Ishikawa (cell line): Measurements from ENCODE around the gene KCTD14.

Experiments
- CEBPB ChIP-seq: IDR thresholded peaks from 2 replicates; pipeline ENCODE4 v1.6.1; 2012
- CREB1 ChIP-seq: IDR thresholded peaks from 2 replicates; pipeline ENCODE4 v1.6.1; 2012; ENCODE audit warnings: low read depth
- EGR1 ChIP-seq: IDR thresholded peaks from 2 replicates; pipeline ENCODE4 v1.6.1; 2012
- EP300 ChIP-seq: IDR thresholded peaks from 2 replicates; pipeline ENCODE4 v1.6.1; 2012; ENCODE audit warnings: borderline replicate concordance
- FOXM1 ChIP-seq: IDR thresholded peaks from 2 replicates; pipeline ENCODE4 v1.6.1; 2012; ENCODE audit warnings: low read depth, borderline replicate concordance
- NFIC ChIP-seq: IDR thresholded peaks from 2 replicates; pipeline ENCODE4 v1.6.1; 2012
- RAD21 ChIP-seq: IDR thresholded peaks from 2 replicates; pipeline ENCODE4 v1.6.1; 2012; ENCODE audit warnings: low read depth
- TAF1 ChIP-seq: IDR thresholded peaks from 2 replicates; pipeline ENCODE4 v1.6.1; 2012; ENCODE audit warnings: low read depth, mild to moderate bottlenecking
- TCF12 ChIP-seq: IDR thresholded peaks from 2 replicates; pipeline ENCODE4 v1.6.1; 2012; ENCODE audit warnings: low read depth
- TEAD4 ChIP-seq: IDR thresholded peaks from 2 replicates; pipeline ENCODE4 v1.6.1; 2012
- YY1 ChIP-seq: IDR thresholded peaks from 2 replicates; pipeline ENCODE4 v1.6.1; 2012; ENCODE audit warnings: low read depth
- ZBTB7A ChIP-seq: IDR thresholded peaks from 2 replicates; pipeline ENCODE4 v1.6.1; 2012; ENCODE audit warnings: low read depth
- TF ChIP-seq, protein P1 (sequence below): IDR thresholded peaks from 2 replicates; pipeline ENCODE4 v1.6.1; 2012
- TF ChIP-seq, protein P2 (sequence below): IDR thresholded peaks from 2 replicates; pipeline ENCODE4 v1.6.1; 2012; ENCODE audit warnings: low read depth, mild to moderate bottlenecking
- TF ChIP-seq, protein P3 (sequence below): IDR thresholded peaks from 2 replicates; pipeline ENCODE4 v1.6.1; 2012

Gene KCTD14

GRCh38 chr11:78054971-78055370 is 31.9 kb upstream of the KCTD14 start:
- no peak for TF ChIP-seq TAF1
- TF ChIP-seq, protein P1, sequence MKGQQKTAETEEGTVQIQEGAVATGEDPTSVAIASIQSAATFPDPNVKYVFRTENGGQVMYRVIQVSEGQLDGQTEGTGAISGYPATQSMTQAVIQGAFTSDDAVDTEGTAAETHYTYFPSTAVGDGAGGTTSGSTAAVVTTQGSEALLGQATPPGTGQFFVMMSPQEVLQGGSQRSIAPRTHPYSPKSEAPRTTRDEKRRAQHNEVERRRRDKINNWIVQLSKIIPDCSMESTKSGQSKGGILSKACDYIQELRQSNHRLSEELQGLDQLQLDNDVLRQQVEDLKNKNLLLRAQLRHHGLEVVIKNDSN: no peak
- TF ChIP-seq EGR1: no peak
- no peak for TF ChIP-seq TEAD4
- no peak for TF ChIP-seq EP300
- no peak for TF ChIP-seq CEBPB
- TF ChIP-seq, protein P2, sequence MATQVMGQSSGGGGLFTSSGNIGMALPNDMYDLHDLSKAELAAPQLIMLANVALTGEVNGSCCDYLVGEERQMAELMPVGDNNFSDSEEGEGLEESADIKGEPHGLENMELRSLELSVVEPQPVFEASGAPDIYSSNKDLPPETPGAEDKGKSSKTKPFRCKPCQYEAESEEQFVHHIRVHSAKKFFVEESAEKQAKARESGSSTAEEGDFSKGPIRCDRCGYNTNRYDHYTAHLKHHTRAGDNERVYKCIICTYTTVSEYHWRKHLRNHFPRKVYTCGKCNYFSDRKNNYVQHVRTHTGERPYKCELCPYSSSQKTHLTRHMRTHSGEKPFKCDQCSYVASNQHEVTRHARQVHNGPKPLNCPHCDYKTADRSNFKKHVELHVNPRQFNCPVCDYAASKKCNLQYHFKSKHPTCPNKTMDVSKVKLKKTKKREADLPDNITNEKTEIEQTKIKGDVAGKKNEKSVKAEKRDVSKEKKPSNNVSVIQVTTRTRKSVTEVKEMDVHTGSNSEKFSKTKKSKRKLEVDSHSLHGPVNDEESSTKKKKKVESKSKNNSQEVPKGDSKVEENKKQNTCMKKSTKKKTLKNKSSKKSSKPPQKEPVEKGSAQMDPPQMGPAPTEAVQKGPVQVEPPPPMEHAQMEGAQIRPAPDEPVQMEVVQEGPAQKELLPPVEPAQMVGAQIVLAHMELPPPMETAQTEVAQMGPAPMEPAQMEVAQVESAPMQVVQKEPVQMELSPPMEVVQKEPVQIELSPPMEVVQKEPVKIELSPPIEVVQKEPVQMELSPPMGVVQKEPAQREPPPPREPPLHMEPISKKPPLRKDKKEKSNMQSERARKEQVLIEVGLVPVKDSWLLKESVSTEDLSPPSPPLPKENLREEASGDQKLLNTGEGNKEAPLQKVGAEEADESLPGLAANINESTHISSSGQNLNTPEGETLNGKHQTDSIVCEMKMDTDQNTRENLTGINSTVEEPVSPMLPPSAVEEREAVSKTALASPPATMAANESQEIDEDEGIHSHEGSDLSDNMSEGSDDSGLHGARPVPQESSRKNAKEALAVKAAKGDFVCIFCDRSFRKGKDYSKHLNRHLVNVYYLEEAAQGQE: no peak
- no peak for TF ChIP-seq CREB1
- TF ChIP-seq, protein P3, sequence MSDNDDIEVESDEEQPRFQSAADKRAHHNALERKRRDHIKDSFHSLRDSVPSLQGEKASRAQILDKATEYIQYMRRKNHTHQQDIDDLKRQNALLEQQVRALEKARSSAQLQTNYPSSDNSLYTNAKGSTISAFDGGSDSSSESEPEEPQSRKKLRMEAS: no peak
- TF ChIP-seq RAD21: no peak
- no peak for TF ChIP-seq ZBTB7A
- TF ChIP-seq YY1: no peak
- no peak for TF ChIP-seq TCF12
- TF ChIP-seq FOXM1: no peak
- TF ChIP-seq NFIC: no peak

GRCh38 chr11:78050964-78051831 is 28.1 kb upstream of the KCTD14 start:
- TF ChIP-seq, protein P1: no peak
- TF ChIP-seq FOXM1 (no peak), RAD21 (no peak), ZBTB7A (no peak), YY1 (no peak), CREB1 (no peak), EGR1 (no peak)
- TF ChIP-seq, protein P3: no peak

DNA sequence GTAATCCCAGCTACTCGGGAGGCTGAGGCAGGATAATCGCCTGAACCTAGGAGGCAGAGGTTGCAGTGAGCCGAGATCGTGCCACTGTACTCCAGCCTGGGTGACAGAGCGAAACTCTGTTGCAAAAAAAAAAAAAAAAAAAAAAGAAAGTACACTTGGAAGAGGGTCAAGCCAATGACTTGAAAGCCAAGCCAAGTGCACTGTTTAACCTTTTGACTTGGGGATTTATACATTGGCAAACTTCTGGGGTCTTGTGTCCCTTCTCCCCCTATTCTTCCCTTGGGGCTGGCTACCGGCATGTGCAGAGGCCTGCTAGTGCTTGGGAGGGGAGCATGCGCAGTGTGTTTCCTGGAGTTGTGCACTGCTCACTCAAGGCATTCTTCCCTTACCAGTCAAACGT is 26.3 kb upstream of the KCTD14 start:
- TF ChIP-seq FOXM1 (no peak), YY1 (no peak)
- TF ChIP-seq, protein P2: no peak

- TF ChIP-seq EGR1 (no peak), YY1 (no peak), TAF1 (no peak), CEBPB (no peak), TCF12 (no peak), ZBTB7A (no peak), RAD21 (no peak), FOXM1 (no peak), TEAD4 (no peak), CREB1 (no peak), NFIC (no peak), EP300 (no peak)
- TF ChIP-seq, protein P1: no peak
- TF ChIP-seq, protein P2: no peak
- TF ChIP-seq, protein P3: no peak
Measured at GRCh38 chr11:78048561-78048960, 25.5 kb upstream of the KCTD14 start.
